Measurements from ENCODE around the gene CSNK1G2. TPM values are rescaled to one million over a fixed set of nuclear protein-coding genes. Genes with fewer than 3 reads are reported as not detected.
"Not testable (repeated sequence)": the region's sequence is repeated elsewhere in the genome, so short reads cannot be mapped to it uniquely, and the experiment has no call there.

The CSNK1G2 gene
- total RNA-seq, 2 experiments from 2014 or later, result 114 to 129 TPM

GRCh38 chr19:1984357-1984756 lies 43.4 kb downstream of the CSNK1G2 start:
- Mint-ChIP-seq H3K9me3 (ENCODE audit: low read depth) (no peaks in the 10 kb centered on the region), H3K36me3 (peaks cover 23% of the 10 kb centered on the region), H3K4me1 (no peaks in the 10 kb centered on the region), H3K4me3 (no peak overlapping the region), H3K27ac (no peak overlapping the region), H3K27me3 (no peaks in the 10 kb centered on the region)
- ATAC-seq, result no peak
- CTCF ChIA-PET, result no interaction called here
- DNase-seq, result no peak

GRCh38 chr19:1985588-1986356 lies 44.8 kb downstream of the CSNK1G2 start:
- Mint-ChIP-seq H3K27ac (no peak overlapping the region), H3K4me1 (no peaks in the 10 kb centered on the region), H3K36me3 (peaks cover 19% of the 10 kb centered on the region), H3K9me3 (ENCODE audit: low read depth) (no peaks in the 10 kb centered on the region), H3K27me3 (no peaks in the 10 kb centered on the region), H3K4me3 (no peak overlapping the region)
- no peak for DNase-seq
- ATAC-seq, result peak; percentile 7
- CTCF ChIA-PET, result no interaction called here

GRCh38 chr19:1986357-1987162 lies 45.6 kb downstream of the CSNK1G2 start:
- Mint-ChIP-seq H3K27ac (no peak overlapping the region), H3K27me3 (no peaks in the 10 kb centered on the region), H3K36me3 (peaks cover 15% of the 10 kb centered on the region), H3K4me1 (no peaks in the 10 kb centered on the region), H3K4me3 (no peak overlapping the region), H3K9me3 (ENCODE audit: low read depth) (no peaks in the 10 kb centered on the region)
- no peak for DNase-seq
- CTCF ChIA-PET, result no interaction called here
- no peak for ATAC-seq

GRCh38 chr19:1987197-1988187 lies 46.5 kb downstream of the CSNK1G2 start:
- Mint-ChIP-seq H3K9me3 (ENCODE audit: low read depth) (no peaks in the 10 kb centered on the region), H3K4me1 (no peaks in the 10 kb centered on the region), H3K27me3 (no peaks in the 10 kb centered on the region), H3K36me3 (peaks cover 11% of the 10 kb centered on the region), H3K4me3 (no peak overlapping the region), H3K27ac (no peak overlapping the region)
- no peak for ATAC-seq
- DNase-seq, result no peak
- CTCF ChIA-PET, result no interaction called here

- CTCF ChIA-PET, result interaction anchor here (0.6 kb wide), 1 partner anchor 43 kb away, joined by 3 read pairs; no protein-coding TSS in a partner anchor
- peak overlapping the region; percentile 28 for H3K27ac Mint-ChIP-seq
- H3K27me3 Mint-ChIP-seq; H3K4me1 Mint-ChIP-seq; H3K9me3 Mint-ChIP-seq (ENCODE audit: low read depth); H3K4me3 Mint-ChIP-seq; DNase-seq; ATAC-seq: not testable (repeated sequence)
- H3K36me3 Mint-ChIP-seq, result peaks cover 13% of the 10 kb centered on the region
Measured at GRCh38 chr19:1988464-1988863, 47.5 kb downstream of the CSNK1G2 start.

GRCh38 chr19:1989513-1990229 lies 48.7 kb downstream of the CSNK1G2 start:
- H3K36me3 Mint-ChIP-seq, result peaks cover 13% of the 10 kb centered on the region
- ATAC-seq (no peak), DNase-seq (no peak)
- H3K4me3 Mint-ChIP-seq, result no peak overlapping the region
- H3K27me3 Mint-ChIP-seq, result no peaks in the 10 kb centered on the region
- H3K27ac Mint-ChIP-seq, result no peak overlapping the region
- CTCF ChIA-PET, result interaction anchor here (0.7 kb wide), 1 partner anchor 45 kb away, joined by 5 read pairs; no protein-coding TSS in a partner anchor
- H3K9me3 Mint-ChIP-seq (ENCODE audit: low read depth), result no peaks in the 10 kb centered on the region
- no peaks in the 10 kb centered on the region for H3K4me1 Mint-ChIP-seq

GRCh38 chr19:1990230-1991017 lies 49.5 kb downstream of the CSNK1G2 start:
- ATAC-seq (no peak), DNase-seq (no peak)
- peaks cover 12% of the 10 kb centered on the region for H3K36me3 Mint-ChIP-seq
- H3K9me3 Mint-ChIP-seq (ENCODE audit: low read depth), result no peaks in the 10 kb centered on the region
- CTCF ChIA-PET, result interaction anchor here (0.7 to 1.0 kb wide), 2 partner anchors 28 to 45 kb away, joined by 5 read pairs; no protein-coding TSS in a partner anchor
- H3K4me1 Mint-ChIP-seq, result no peaks in the 10 kb centered on the region
- H3K27ac Mint-ChIP-seq, result no peak overlapping the region
- H3K27me3 Mint-ChIP-seq, result no peaks in the 10 kb centered on the region
- H3K4me3 Mint-ChIP-seq, result no peak overlapping the region

- Mint-ChIP-seq H3K4me1 (no peaks in the 10 kb centered on the region), H3K4me3 (no peak overlapping the region), H3K27me3 (no peaks in the 10 kb centered on the region), H3K27ac (no peak overlapping the region), H3K36me3 (peaks cover 15% of the 10 kb centered on the region), H3K9me3 (ENCODE audit: low read depth) (no peaks in the 10 kb centered on the region)
- no peak for ATAC-seq
- no peak for DNase-seq
- CTCF ChIA-PET, result interaction anchor here (1.0 to 1.1 kb wide), 2 partner anchors 28 to 93 kb away, joined by 3 to 5 read pairs; no protein-coding TSS in a partner anchor
Measured at GRCh38 chr19:1991018-1991913, 50.3 kb downstream of the CSNK1G2 start.

- no peaks in the 10 kb centered on the region for H3K4me1 Mint-ChIP-seq
- H3K36me3 Mint-ChIP-seq, result peaks cover 20% of the 10 kb centered on the region
- H3K9me3 Mint-ChIP-seq (ENCODE audit: low read depth), result no peaks in the 10 kb centered on the region
- CTCF ChIA-PET, result no interaction called here
- H3K27me3 Mint-ChIP-seq, result no peaks in the 10 kb centered on the region
- ATAC-seq (peak; percentile 46), DNase-seq (no peak)
- no peak overlapping the region for H3K27ac Mint-ChIP-seq
- no peak overlapping the region for H3K4me3 Mint-ChIP-seq
Measured at GRCh38 chr19:1992759-1993260, 51.8 kb downstream of the CSNK1G2 start.

- H3K27me3 Mint-ChIP-seq, result no peaks in the 10 kb centered on the region
- H3K4me3 Mint-ChIP-seq, result no peak overlapping the region
- H3K4me1 Mint-ChIP-seq, result peaks cover 6% of the 10 kb centered on the region
- CTCF ChIA-PET, result no interaction called here
- no peak for DNase-seq
- no peak for ATAC-seq
- H3K27ac Mint-ChIP-seq, result no peak overlapping the region
- peaks cover 24% of the 10 kb centered on the region for H3K36me3 Mint-ChIP-seq
- H3K9me3 Mint-ChIP-seq (ENCODE audit: low read depth), result no peaks in the 10 kb centered on the region
Measured at GRCh38 chr19:1997353-1998233, 56.6 kb downstream of the CSNK1G2 start.
